Natural killer cell (primary cell): ENCODE data around the gene MLLT10. TPM values are rescaled to one million over a fixed set of nuclear protein-coding genes. Genes with fewer than 3 reads are reported as not detected.

Experiments
- ATAC-seq, 3 donors: fragments of 150-1000 bp in 2 of 3; fragments of 200-7000 bp in 1 of 3; cut with Tn5 transposase; 1 replicate in 1 of 3; 2 replicates in 2 of 3; pipeline ENCODE4 v1.10.0; 2021; ENCODE audit warnings: mild to moderate bottlenecking in 2 of 3, moderate library complexity in 2 of 3
- DNase-seq, 2 donors: peaks; one replicate each; pipeline versions ENCODE4 v3.0.0 to v3.0.0-alpha.2; 2013 to 2021; ENCODE audit warnings: mixed read lengths in 1 of 2
- H3K27ac ChIP-seq: one replicate; pipeline ENCODE4 v1.5.1; 2013; ENCODE audit warnings: mild to moderate bottlenecking, low read length
- H3K27me3 ChIP-seq: one replicate; pipeline ENCODE4 v1.6.1; 2013; ENCODE audit warnings: low read length; ENCODE audit not compliant: control insufficient read depth, insufficient read depth
- H3K36me3 ChIP-seq: one replicate; pipeline ENCODE4 v1.6.1; 2013; ENCODE audit warnings: low read length; ENCODE audit not compliant: control insufficient read depth, insufficient read depth
- H3K4me1 ChIP-seq: one replicate; pipeline ENCODE4 v1.6.1; 2013; ENCODE audit warnings: low read length; ENCODE audit not compliant: control insufficient read depth, insufficient read depth
- H3K4me3 ChIP-seq: one replicate; pipeline ENCODE4 v1.5.1; 2013; ENCODE audit warnings: low read length
- H3K9me3 ChIP-seq: one replicate; pipeline ENCODE4 v1.6.1; 2013; ENCODE audit warnings: low read length; ENCODE audit not compliant: control insufficient read depth, insufficient read depth
- H3K27ac Mint-ChIP-seq, 2 donors: one replicate each; pipeline ENCODE4 v1.8.0; 2022; ENCODE audit warnings: mild to moderate bottlenecking in 2 of 2, mixed read lengths in 2 of 2, moderate library complexity in 1 of 2
- H3K27me3 Mint-ChIP-seq, 2 donors: one replicate each; pipeline ENCODE4 v1.8.0; 2022; ENCODE audit warnings: low read depth in 2 of 2, mixed read lengths in 2 of 2
- H3K36me3 Mint-ChIP-seq: one replicate; pipeline ENCODE4 v1.8.0; 2022; ENCODE audit warnings: mixed read lengths
- H3K4me1 Mint-ChIP-seq, 2 donors: one replicate each; pipeline ENCODE4 v1.8.0; 2022; ENCODE audit warnings: mixed read lengths in 2 of 2
- H3K4me3 Mint-ChIP-seq: one replicate; pipeline ENCODE4 v1.8.0; 2022; ENCODE audit warnings: mild to moderate bottlenecking, moderate library complexity, mixed read lengths
- H3K9me3 Mint-ChIP-seq, 2 donors: one replicate each; pipeline ENCODE4 v1.8.0; 2022; ENCODE audit warnings: mixed read lengths in 2 of 2
- CTCF ChIP-seq: fragments of 200-600 bp; IDR thresholded peaks from one replicate; pipeline ENCODE4 v1.8.0; 2022; ENCODE audit warnings: antibody characterized with exemption
- WGBS: methylation state at CpG from one replicate; pipeline ENCODE4 v1.1.7; 2013; ENCODE audit warnings: missing lambda C conversion rate; ENCODE audit not compliant: insufficient coverage; 5-methylcytosine and 5-hydroxymethylcytosine counted together
- intact Hi-C: fragments of 100-400 bp; cut with micrococcal nuclease; formaldehyde crosslinking; loops from one replicate; pipeline ENCODE4 v1.14.2; 2022
- total RNA-seq, 4 donors: library from RNA; stranded (reverse); fragments of 120-200 nt in 1 of 4; gene quantifications; one replicate each; pipeline versions ENCODE4 v1.2.3 to v1.2.4, GENCODE V29; 2013 to 2022

Gene MLLT10
- total RNA-seq, 3 donors from 2014 or later (not counting 1 experiment from before 2014, with no cell fraction given), result 40.4 to 65.2 (median 60.0) TPM

DNA sequence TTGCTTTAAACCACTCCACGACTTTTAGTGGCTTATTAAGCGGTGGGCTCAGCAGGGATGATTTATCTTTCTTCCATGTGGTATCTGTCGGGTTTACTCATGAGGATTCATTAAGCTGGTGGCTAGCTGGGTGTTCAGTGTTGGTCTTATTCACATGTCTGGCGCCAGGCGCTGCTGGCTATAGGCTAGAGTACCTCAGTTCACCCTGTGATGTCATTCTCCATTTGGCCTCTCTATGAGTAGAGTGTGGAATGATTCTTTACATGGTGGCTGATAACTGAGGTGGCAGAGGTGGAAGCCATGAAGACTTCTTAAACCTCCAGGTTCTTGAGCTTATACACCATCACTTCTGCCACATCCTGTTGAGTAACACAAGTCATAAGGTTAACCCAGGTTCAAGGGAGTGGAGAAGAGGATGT is 115.4 kb downstream of the MLLT10 start:
- Histone ChIP-seq H3K4me1 (peaks cover 11% of the 10 kb centered on the region), H3K36me3 (peaks cover 7% of the 10 kb centered on the region), H3K27ac (no peak overlapping the region), H3K4me3 (no peak overlapping the region), H3K27me3 (no peaks in the 10 kb centered on the region), H3K9me3 (no peaks in the 10 kb centered on the region)
- Mint-ChIP-seq H3K27ac (peak overlapping the region; percentile 67 to 79), H3K4me3 (peak overlapping the region; percentile 59), H3K27me3 (no peaks in the 10 kb centered on the region), H3K9me3 (peaks cover 0 to 2% of the 10 kb centered on the region in 2 donors), H3K4me1 (peaks cover 25 to 30% of the 10 kb centered on the region in 2 donors), H3K36me3 (no peaks in the 10 kb centered on the region)
- peak; percentile 37 to 77 (median 66) for ATAC-seq
- 97% methylated on average over 5 of the region's 5 CpGs for WGBS
- TF ChIP-seq CTCF, result no peak
- intact Hi-C loops, result no loop called here
- peak in 1 of 2 donors; percentile 5 for DNase-seq

- 90% methylated on average over 1 of the region's 2 CpGs for WGBS
- Histone ChIP-seq H3K4me1 (peaks cover 11% of the 10 kb centered on the region), H3K36me3 (peaks cover 7% of the 10 kb centered on the region), H3K4me3 (no peak overlapping the region), H3K27ac (no peak overlapping the region), H3K9me3 (no peaks in the 10 kb centered on the region), H3K27me3 (no peaks in the 10 kb centered on the region)
- DNase-seq, result no peak
- no peak for ATAC-seq
- Mint-ChIP-seq H3K4me3 (no peak overlapping the region), H3K36me3 (no peaks in the 10 kb centered on the region), H3K9me3 (peaks cover 0 to 2% of the 10 kb centered on the region in 2 donors), H3K4me1 (peaks cover 24 to 25% of the 10 kb centered on the region in 2 donors), H3K27me3 (no peaks in the 10 kb centered on the region), H3K27ac (no peak overlapping the region)
- intact Hi-C loops, result no loop called here
- TF ChIP-seq CTCF, result no peak
Observed at GRCh38 chr10:21650353-21650752, 116.3 kb downstream of the MLLT10 start.

- H3K27ac ChIP-seq, result no peak overlapping the region
- H3K27me3 ChIP-seq, result no peaks in the 10 kb centered on the region
- H3K4me1 ChIP-seq, result peaks cover 8% of the 10 kb centered on the region
- H3K9me3 Mint-ChIP-seq, result no peaks in the 10 kb centered on the region
- WGBS, result 100% methylated on average over 3 of the region's 3 CpGs
- H3K4me3 Mint-ChIP-seq, result no peak overlapping the region
- H3K36me3 ChIP-seq, result peaks cover 7% of the 10 kb centered on the region
- TF ChIP-seq CTCF, result no peak
- H3K27me3 Mint-ChIP-seq, result no peaks in the 10 kb centered on the region
- intact Hi-C loops, result no loop called here
- no peaks in the 10 kb centered on the region for H3K9me3 ChIP-seq
- no peak overlapping the region for H3K27ac Mint-ChIP-seq
- H3K4me3 ChIP-seq, result no peak overlapping the region
- H3K4me1 Mint-ChIP-seq, result no peaks in the 10 kb centered on the region
- ATAC-seq (no peak), DNase-seq (no peak)
- H3K36me3 Mint-ChIP-seq, result no peaks in the 10 kb centered on the region
Observed at GRCh38 chr10:21655236-21655635, 121.2 kb downstream of the MLLT10 start.

DNA sequence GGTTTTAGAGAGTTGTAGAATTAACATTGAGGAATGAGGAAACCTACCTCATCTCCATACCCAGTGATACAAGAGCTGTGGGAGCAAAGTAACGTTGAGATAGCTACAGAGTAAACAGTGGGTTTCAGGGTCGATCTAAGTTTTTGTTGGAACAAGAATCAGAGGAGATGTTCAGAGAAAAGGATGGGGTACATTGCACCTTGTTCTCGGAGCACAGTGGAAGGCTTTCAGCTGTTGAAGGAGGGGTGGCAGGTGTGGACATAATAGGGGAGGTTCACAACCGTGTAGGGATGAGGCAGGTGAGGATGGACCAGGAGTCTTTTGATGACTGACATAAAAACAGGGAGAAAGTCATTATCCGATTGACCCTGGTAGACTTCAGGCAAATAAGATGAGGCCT is 121.7 kb downstream of the MLLT10 start:
- 97% methylated on average over 5 of the region's 5 CpGs for WGBS
- Histone ChIP-seq H3K27me3 (no peaks in the 10 kb centered on the region), H3K9me3 (no peaks in the 10 kb centered on the region), H3K4me3 (no peak overlapping the region), H3K4me1 (peaks cover 8% of the 10 kb centered on the region), H3K27ac (no peak overlapping the region), H3K36me3 (peaks cover 7% of the 10 kb centered on the region)
- TF ChIP-seq CTCF, result no peak
- intact Hi-C loops, result no loop called here
- Mint-ChIP-seq H3K27ac (no peak overlapping the region), H3K9me3 (no peaks in the 10 kb centered on the region), H3K4me3 (no peak overlapping the region), H3K36me3 (no peaks in the 10 kb centered on the region), H3K27me3 (no peaks in the 10 kb centered on the region), H3K4me1 (no peaks in the 10 kb centered on the region)
- ATAC-seq, result no peak
- no peak for DNase-seq
